CD4-positive, alpha-beta T cell treated with Interleukin-12 subunit alpha and Interleukin-12 subunit beta, for 1 hour (primary cell): ENCODE measurements around the gene SLC6A19.

Experiments used
- DNase-seq: peaks from one replicate; pipeline ENCODE4 v3.0.0-alpha.2; 2020

Gene SLC6A19

GRCh38 chr5:1197876-1198666 lies 3.3 kb upstream of the SLC6A19 start:
- no peak for DNase-seq

GRCh38 chr5:1199340-1199648 lies 2.1 kb upstream of the SLC6A19 start:
- no peak for DNase-seq

GRCh38 chr5:1199649-1200494 lies 1.5 kb upstream of the SLC6A19 start:
- DNase-seq: no peak

DNA sequence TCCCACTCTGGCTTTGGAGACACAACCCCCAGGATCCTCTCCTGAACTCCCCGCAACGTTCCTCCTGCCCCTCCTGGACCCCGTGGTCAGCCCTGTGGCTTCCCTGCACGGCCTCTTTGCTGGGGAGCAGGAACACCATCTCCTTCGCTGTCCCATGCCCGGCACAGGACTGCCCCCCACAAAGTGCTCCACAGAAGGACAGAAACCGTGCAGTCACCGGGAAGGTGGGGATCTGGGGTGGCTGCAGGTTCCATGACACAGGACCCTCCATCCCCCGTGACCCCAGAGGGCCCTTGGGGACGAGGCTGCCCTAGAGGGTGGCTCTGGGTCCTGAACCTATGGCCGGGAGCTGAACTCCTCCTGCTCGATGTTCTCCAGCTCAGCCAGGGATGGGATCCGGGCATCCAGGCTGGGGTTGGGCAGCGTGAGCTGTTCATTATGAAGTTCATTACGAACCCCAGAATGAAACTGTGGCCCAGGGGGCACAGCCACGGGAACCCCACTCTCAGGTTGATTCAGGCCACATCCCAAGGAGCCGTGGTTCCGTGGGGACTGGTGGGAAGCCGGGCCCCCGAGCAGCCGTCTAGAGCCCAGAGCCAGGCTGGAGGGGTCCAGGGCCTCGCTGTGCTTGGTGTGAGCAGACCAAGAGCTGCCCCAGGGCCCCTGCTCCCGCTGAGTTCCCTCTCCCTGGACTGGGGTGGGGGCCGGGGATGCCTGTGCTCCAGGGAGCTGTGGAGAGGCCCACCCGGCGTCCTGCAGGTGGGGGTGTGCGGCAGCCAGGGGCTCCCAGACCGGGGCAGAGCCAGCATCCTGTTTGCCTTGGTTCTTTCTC lies 684 bp upstream of the SLC6A19 start:
- no peak for DNase-seq

DNA sequence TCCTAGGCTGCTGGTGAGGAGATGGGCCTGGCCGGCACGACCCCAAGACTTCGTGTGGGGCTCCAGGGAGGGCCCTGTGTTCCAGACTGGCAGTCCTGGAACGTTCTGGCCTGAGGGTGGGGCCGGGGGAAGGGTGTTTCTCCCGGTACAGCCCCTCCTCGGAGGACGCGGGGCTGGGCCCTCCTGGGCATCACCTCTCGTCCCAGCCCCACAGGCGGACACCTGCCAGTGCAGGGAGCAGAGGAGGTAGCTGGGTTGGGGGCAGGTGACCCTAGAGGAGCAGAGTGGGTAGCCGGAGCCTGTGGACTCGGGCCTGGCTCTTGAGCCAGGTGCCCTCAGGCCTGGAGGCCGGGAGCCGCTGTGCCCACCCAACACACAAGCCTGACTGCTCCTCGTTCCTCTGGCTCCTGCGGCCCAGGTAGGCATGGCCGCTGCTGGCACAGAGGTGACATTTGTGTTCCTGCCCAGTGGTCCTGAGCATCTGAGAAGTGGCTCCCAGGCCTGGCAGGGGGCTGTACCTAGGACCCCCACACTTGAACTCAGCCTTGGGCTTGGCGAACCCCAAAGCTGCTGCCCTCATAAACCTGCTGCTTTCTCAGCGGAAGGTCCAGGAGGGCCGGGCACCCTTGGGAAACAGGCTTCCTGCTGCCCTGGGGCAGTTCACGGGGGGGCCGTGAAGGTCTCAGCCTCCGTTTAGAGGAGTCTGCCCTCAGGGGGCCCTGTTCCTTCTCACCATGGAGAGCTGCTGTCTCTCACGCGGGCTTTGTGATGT lies 817 bp downstream of the SLC6A19 start:
- DNase-seq: no peak

GRCh38 chr5:1202798-1203185 lies 1.4 kb downstream of the SLC6A19 start:
- DNase-seq: no peak

- no peak for DNase-seq
These were observed 2.0 kb downstream of the SLC6A19 start for GRCh38 chr5:1203311-1203967.

- DNase-seq: no peak
These were observed 2.7 kb downstream of the SLC6A19 start for GRCh38 chr5:1203968-1204692.

DNA sequence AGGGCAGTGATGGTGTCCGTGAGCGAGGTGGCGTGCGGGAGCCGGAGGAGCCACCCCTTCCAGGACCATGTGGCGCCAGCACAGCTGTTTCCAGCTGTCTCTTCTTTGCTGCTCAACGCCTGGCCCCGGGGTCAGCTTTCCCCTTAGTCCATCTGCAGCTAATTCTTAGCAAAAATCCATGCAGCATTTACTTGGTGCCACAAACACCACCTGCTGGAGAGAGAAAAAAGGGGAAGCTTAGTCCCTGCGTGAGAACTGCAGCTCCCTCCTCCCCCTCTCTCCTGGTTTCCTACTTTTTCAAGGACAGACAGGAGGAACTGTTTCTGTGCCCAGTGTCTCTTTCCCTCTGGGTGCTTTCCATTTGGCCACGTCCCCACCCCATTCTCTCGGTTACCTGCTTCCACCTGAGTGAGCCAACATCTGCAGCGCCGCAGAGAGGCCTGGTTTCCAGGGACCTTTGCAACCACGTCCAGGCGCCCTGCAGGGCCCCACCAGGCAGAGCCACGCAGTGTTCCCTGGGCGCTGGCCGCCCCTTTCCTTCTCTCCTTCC lies 3.4 kb downstream of the SLC6A19 start:
- no peak for DNase-seq

DNA sequence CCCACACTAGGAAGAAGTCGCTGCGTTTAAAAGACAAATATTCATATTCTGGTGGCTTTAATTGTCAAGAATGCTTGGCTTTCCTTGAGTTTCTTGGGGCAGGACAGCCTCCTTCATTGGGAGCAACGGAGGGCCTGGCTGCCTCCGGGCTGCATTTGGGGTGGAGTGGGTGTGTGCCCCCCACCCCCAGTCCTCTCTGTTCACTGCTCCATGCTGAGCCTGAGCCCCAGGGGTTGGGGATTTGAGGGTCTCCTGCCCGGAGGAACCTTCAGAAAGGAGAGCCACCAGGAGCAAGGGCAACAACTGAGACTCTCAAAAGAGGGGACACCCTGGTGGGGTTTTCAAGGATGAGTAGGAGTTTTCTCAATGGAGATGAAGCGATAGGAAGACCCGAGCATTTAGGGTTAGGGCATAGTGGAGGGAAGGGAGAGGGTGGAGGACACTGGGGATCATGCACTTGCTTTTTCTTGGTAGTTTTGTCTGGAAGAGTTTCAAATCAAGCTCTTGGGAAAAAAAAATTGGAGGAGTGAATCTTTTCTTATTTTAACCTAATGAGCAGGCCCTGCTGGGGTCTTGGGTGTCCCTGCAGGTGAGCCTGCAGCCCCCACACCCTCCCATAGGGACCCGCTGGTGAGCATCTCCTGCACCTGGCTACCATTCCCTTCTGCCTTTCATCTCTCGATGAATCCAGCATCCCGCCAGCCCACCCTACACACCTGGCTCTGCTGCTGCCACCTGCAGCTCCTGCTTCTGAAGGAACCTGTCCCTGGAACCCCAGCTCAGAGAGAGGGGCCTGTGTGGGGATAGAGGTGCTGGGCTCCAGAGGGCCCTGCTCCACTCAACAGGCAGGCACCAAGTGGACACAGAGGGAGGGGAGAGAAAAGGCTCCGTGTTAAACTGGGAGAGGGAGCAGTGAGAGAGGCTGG lies 4.1 kb downstream of the SLC6A19 start:
- DNase-seq: no peak

GRCh38 chr5:1206521-1207412 lies 5.4 kb downstream of the SLC6A19 start:
- no peak for DNase-seq

GRCh38 chr5:1207555-1207954 lies 6.2 kb downstream of the SLC6A19 start:
- DNase-seq: no peak

DNA sequence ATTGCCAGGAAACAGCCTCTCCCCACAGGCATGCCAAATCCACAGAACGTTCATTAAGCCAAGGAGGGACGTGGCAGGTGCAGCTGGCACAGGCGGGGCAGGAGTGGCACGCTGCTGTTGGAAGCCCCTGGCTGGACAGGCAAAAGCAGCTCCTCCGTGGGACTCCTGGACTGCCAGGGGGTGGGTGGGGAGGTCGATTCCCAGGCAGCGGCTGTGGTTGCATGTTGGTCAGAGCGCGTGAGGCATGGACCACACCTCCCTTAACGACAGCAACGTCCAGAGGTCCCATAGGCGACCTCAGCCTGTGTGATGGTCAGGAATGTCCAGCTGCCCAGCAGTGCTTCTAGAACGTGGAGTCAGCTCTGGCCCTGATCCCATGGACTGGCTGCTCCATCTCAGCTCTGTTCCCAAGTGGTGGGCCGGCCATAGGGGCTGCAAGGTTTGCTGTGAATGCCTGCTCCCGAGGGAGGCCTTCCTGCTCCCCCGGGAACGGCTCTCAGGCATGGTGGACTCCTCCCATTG lies 6.9 kb downstream of the SLC6A19 start:
- DNase-seq: no peak

- no peak for DNase-seq
These were observed 7.5 kb downstream of the SLC6A19 start for GRCh38 chr5:1208743-1209488.

DNA sequence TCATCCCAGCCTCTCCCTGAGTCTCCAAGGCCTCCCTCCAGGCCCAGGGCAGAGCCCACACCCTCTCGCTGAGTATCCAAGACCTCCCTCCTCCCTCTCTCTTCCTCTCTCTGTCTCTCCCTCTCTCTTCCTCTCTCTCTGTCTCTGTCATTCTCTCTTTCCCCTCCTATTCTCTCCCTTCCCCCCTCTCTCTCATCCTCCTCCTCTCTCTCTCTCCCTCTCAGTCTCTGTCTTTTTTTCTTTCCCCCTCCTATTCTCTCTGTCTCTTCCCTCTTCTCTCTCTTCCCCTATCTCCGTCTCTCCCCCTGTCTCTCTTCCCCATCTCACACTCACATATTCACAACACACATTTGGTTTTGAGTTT lies 8.1 kb downstream of the SLC6A19 start:
- no peak for DNase-seq

DNA sequence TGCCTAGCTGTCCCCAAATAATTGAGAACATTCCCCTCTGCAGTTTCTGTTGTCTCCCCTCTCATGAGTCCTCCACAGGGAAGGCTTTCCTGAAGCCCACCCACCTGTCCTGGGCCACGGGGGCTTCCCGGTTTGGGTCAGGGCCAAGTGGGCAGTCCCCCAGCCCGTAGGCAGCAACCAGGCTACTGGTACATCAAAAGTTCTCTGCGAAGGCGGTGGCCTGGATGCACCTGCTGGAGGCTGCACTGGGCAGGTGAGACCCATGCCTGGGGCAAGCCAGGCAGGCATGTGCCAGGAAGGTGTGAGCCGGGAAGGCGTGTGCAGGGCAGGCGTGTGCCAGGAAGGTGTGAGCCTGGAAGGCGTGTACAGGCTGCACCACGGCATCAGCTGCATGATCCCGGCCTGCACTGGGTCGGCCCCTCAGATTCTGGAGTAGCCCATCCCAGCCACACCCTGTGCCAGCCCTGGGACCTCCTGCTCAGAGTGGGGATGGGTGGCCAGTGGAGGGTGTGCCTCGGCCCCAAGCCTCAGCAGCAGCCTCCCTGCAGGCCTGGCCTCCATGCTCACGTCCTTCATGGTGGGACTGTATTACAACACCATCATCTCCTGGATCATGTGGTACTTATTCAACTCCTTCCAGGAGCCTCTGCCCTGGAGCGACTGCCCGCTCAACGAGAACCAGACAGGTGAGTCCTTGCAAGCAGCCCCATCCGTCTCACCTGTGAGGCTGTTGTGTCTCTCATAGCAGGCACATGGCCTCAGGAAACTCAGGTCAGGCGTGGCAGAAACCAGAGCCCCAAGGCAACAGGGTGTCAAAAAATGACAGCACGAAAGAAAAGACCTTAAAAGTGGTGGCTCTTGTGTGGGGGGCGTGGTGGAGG lies 8.7 kb downstream of the SLC6A19 start:
- no peak for DNase-seq

DNA sequence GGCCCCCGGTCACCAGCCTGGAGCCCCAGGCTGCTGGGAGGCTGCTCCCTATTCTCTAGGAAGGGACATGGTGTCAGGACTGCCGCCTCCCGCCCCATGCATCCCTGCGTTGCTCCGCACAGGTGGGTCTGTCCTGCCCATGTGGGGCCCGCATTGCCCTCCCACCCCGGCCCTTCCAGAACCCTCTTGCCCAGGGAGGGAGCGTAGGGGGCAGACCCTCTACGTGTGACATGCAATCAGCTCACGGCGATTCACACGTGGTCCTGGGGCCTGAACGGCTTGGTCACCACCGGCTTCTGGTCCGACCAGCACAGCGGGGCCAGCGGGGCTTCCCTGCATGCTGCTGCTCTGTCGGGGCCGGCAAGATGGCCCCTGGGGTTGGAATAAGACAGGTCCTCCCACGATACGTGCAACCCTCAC lies 9.4 kb downstream of the SLC6A19 start:
- DNase-seq: no peak
